ENCODE measurements around the gene SH3PXD2B.

Gene SH3PXD2B

DNA sequence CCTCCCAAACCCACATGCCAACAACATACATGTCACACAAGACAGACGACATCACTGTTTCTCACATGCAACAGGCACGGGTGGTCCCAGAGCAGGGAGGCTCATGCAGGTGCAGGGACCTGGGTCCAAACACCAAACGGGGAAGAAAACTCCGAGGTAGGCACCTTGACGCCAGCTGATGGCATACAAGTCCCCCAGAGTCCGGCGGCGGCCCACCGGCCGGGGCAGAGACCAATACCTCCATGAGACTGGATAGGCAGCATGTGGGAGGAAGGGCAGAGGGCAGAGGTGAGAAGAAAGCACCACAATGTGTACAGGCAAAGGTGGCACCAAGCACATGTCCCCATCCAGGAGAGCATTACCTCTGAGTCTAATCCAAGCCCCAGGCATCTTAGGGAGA lies 97.8 kb downstream of the SH3PXD2B start:
- Histone ChIP-seq H3K9ac (ENCODE audit: low read length) (no peak overlapping the region), H2BK5ac (ENCODE audit: low read depth, low read length, poor library complexity, severe bottlenecking) (no peak overlapping the region), H3K36me3 (ENCODE audit: control insufficient read depth in 1 of 2, insufficient read depth in 2 of 2, low read depth in 1 of 2, low read length in 2 of 2) (peaks cover 47 to 93% of the 10 kb centered on the region in 2 experiments), H3K4me1 (ENCODE audit: control insufficient read depth, insufficient read depth, low read depth, low read length) (peaks cover 31% of the 10 kb centered on the region), H3K4me2 (ENCODE audit: low read length, poor library complexity, severe bottlenecking) (no peak overlapping the region), H4K91ac (ENCODE audit: low read length) (no peak overlapping the region), H2BK12ac (ENCODE audit: low read length in 2 of 2) (peak overlapping the region in 1 of 2 experiments; percentile 59), H2AFZ (ENCODE audit: low read depth, low read length) (no peak overlapping the region), H3K14ac (ENCODE audit: low read length in 2 of 2) (no peak overlapping the region), H3K79me1 (replicated peaks; ENCODE audit: low read length, poor library complexity, severe bottlenecking) (peaks cover 3% of the 10 kb centered on the region), H3K27ac (ENCODE audit: low read length, poor library complexity, severe bottlenecking) (no peak overlapping the region), H2AK5ac (ENCODE audit: low read length, severe bottlenecking) (no peak overlapping the region), H3K18ac (ENCODE audit: low read depth in 1 of 2, low read length in 2 of 2) (no peak overlapping the region), H3K9me3 (ENCODE audit: control insufficient read depth, low read length) (no peaks in the 10 kb centered on the region), H2BK15ac (ENCODE audit: low read depth, poor library complexity, severe bottlenecking) (no peak overlapping the region), H3K4ac (ENCODE audit: low read depth in 1 of 2, low read length in 2 of 2) (no peak overlapping the region), H2BK120ac (ENCODE audit: low read depth, low read length) (no peak overlapping the region), H3K4me3 (ENCODE audit: insufficient read depth in 1 of 2, low read depth in 1 of 2, low read length in 2 of 2) (no peak overlapping the region), H3K23ac (ENCODE audit: low read length in 2 of 2) (no peak overlapping the region), H3K27me3 (ENCODE audit: control insufficient read depth in 1 of 2, insufficient read depth in 1 of 2, low read length in 2 of 2) (no peaks in the 10 kb centered on the region), H4K8ac (ENCODE audit: low read length) (no peak overlapping the region)
- DNase-seq = no peak
- WGBS = 97% methylated on average over 9 of the region's 10 CpGs

DNA sequence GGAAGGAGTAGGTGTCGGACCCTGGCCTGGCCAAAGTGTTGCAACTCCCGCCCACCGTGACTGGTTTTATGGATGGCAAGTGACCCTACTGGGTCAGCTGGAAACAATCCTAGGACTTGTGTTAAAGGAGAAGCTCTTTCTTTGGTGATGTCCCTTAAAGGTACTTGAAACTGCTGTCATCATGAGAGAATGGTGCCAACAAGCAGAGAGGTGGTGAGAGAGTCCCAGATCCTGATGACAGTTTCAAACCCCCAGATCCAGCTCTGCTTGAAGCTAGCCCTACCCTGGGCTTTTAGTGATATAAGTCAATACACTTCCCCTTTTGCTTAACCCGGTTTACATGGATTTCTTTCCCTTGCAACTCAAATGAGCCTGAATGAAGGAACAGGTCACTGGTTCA lies 98.3 kb downstream of the SH3PXD2B start:
- H3K4me3 ChIP-seq (ENCODE audit: insufficient read depth in 1 of 2, low read depth in 1 of 2, low read length in 2 of 2) = no peak overlapping the region
- H3K23ac ChIP-seq (ENCODE audit: low read length in 2 of 2) = no peak overlapping the region
- no peak overlapping the region for H3K4ac ChIP-seq (ENCODE audit: low read depth in 1 of 2, low read length in 2 of 2)
- H3K27me3 ChIP-seq (ENCODE audit: control insufficient read depth in 1 of 2, insufficient read depth in 1 of 2, low read length in 2 of 2) = no peaks in the 10 kb centered on the region
- no peak overlapping the region for H3K9ac ChIP-seq (ENCODE audit: low read length)
- no peak overlapping the region for H4K8ac ChIP-seq (ENCODE audit: low read length)
- H2BK120ac ChIP-seq (ENCODE audit: low read depth, low read length) = no peak overlapping the region
- no peak overlapping the region for H2BK15ac ChIP-seq (ENCODE audit: low read depth, poor library complexity, severe bottlenecking)
- no peak overlapping the region for H2BK12ac ChIP-seq (ENCODE audit: low read length in 2 of 2)
- H3K79me1 ChIP-seq (replicated peaks; ENCODE audit: low read length, poor library complexity, severe bottlenecking) = peaks cover 3% of the 10 kb centered on the region
- H4K91ac ChIP-seq (ENCODE audit: low read length) = peak overlapping the region; percentile 64
- peaks cover 51 to 94% of the 10 kb centered on the region in 2 experiments for H3K36me3 ChIP-seq (ENCODE audit: control insufficient read depth in 1 of 2, insufficient read depth in 2 of 2, low read depth in 1 of 2, low read length in 2 of 2)
- H2AFZ ChIP-seq (ENCODE audit: low read depth, low read length) = no peak overlapping the region
- H3K9me3 ChIP-seq (ENCODE audit: control insufficient read depth, low read length) = no peaks in the 10 kb centered on the region
- DNase-seq = no peak
- WGBS = 79% methylated on average over 4 of the region's 4 CpGs
- H3K27ac ChIP-seq (ENCODE audit: low read length, poor library complexity, severe bottlenecking) = no peak overlapping the region
- H3K4me1 ChIP-seq (ENCODE audit: control insufficient read depth, insufficient read depth, low read depth, low read length) = peaks cover 31% of the 10 kb centered on the region
- H3K4me2 ChIP-seq (ENCODE audit: low read length, poor library complexity, severe bottlenecking) = no peak overlapping the region
- peak overlapping the region; percentile 3 for H2AK5ac ChIP-seq (ENCODE audit: low read length, severe bottlenecking)
- H3K14ac ChIP-seq (ENCODE audit: low read length in 2 of 2) = no peak overlapping the region
- H3K18ac ChIP-seq (ENCODE audit: low read depth in 1 of 2, low read length in 2 of 2) = peak overlapping the region in 1 of 2 experiments; percentile 13
- no peak overlapping the region for H2BK5ac ChIP-seq (ENCODE audit: low read depth, low read length, poor library complexity, severe bottlenecking)

DNA sequence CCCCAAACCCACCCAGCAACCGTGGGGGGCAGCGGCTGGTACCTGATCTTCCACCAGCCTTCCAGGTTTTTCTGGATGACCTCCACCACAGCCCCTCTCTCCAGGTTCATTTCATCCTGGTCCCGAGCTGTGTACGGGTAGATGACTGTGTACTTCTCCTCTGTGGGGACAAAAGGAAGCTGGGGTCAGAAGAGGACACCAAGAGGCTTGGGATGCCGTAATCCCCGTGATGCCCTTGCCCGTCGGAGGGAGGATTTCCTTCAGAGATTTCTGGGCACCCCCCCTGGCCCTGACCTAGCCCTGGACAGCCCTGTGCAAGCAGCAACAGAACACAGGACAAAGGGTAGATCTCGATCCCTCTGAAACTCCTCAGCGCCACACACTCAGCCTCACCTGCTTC lies 100.5 kb downstream of the SH3PXD2B start:
- peaks cover 10% of the 10 kb centered on the region for H3K79me1 ChIP-seq (replicated peaks; ENCODE audit: low read length, poor library complexity, severe bottlenecking)
- no peak overlapping the region for H2BK5ac ChIP-seq (ENCODE audit: low read depth, low read length, poor library complexity, severe bottlenecking)
- peaks cover 67 to 94% of the 10 kb centered on the region in 2 experiments for H3K36me3 ChIP-seq (ENCODE audit: control insufficient read depth in 1 of 2, insufficient read depth in 2 of 2, low read depth in 1 of 2, low read length in 2 of 2)
- DNase-seq = no peak
- H3K4me1 ChIP-seq (ENCODE audit: control insufficient read depth, insufficient read depth, low read depth, low read length) = peaks cover 33% of the 10 kb centered on the region
- peak overlapping the region; percentile 95 for H3K27ac ChIP-seq (ENCODE audit: low read length, poor library complexity, severe bottlenecking)
- H4K8ac ChIP-seq (ENCODE audit: low read length) = peak overlapping the region; percentile 45
- peak overlapping the region in 1 of 2 experiments; percentile 24 for H2BK12ac ChIP-seq (ENCODE audit: low read length in 2 of 2)
- H3K4me2 ChIP-seq (ENCODE audit: low read length, poor library complexity, severe bottlenecking) = no peak overlapping the region
- H3K9me3 ChIP-seq (ENCODE audit: control insufficient read depth, low read length) = no peaks in the 10 kb centered on the region
- H2BK15ac ChIP-seq (ENCODE audit: low read depth, poor library complexity, severe bottlenecking) = no peak overlapping the region
- peak overlapping the region; percentile 38 for H2AK5ac ChIP-seq (ENCODE audit: low read length, severe bottlenecking)
- peak overlapping the region in 1 of 2 experiments; percentile 28 for H3K18ac ChIP-seq (ENCODE audit: low read depth in 1 of 2, low read length in 2 of 2)
- H4K91ac ChIP-seq (ENCODE audit: low read length) = no peak overlapping the region
- no peak overlapping the region for H3K4ac ChIP-seq (ENCODE audit: low read depth in 1 of 2, low read length in 2 of 2)
- no peaks in the 10 kb centered on the region for H3K27me3 ChIP-seq (ENCODE audit: control insufficient read depth in 1 of 2, insufficient read depth in 1 of 2, low read length in 2 of 2)
- H3K23ac ChIP-seq (ENCODE audit: low read length in 2 of 2) = no peak overlapping the region
- WGBS = 96% methylated on average over 10 of the region's 10 CpGs
- no peak overlapping the region for H3K4me3 ChIP-seq (ENCODE audit: insufficient read depth in 1 of 2, low read depth in 1 of 2, low read length in 2 of 2)
- H2AFZ ChIP-seq (ENCODE audit: low read depth, low read length) = no peak overlapping the region
- H3K9ac ChIP-seq (ENCODE audit: low read length) = no peak overlapping the region
- H3K14ac ChIP-seq (ENCODE audit: low read length in 2 of 2) = peak overlapping the region in 1 of 2 experiments; percentile 76
- peak overlapping the region; percentile 27 for H2BK120ac ChIP-seq (ENCODE audit: low read depth, low read length)

DNA sequence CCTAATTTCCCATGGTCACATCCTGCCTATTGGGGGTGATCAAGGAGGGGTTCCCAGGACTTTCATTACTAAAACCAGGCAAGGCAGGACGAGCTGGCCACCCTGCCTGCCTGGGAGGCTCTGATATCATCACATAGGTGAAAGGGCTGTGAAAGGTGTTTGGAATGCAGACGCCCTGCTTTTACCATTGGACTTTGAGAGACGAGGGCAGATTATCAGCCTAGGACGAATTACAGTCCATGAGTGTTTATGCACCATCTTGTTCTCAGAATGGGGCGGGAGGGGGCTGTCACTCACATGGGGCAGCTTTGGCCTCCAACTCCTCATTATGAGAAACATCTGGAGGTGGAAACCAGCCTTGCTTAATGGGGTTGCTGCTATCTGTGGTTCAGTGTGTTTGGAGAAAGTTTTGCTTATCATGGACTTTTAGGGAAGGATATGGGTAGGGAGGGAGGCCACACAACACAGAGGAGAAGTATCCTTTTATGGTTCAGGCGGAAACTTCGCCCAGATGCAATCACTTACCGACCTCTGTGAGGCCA lies 101.0 kb downstream of the SH3PXD2B start:
- H2BK15ac ChIP-seq (ENCODE audit: low read depth, poor library complexity, severe bottlenecking) = no peak overlapping the region
- no peak for DNase-seq
- peaks cover 10% of the 10 kb centered on the region for H3K79me1 ChIP-seq (replicated peaks; ENCODE audit: low read length, poor library complexity, severe bottlenecking)
- H3K23ac ChIP-seq (ENCODE audit: low read length in 2 of 2) = peak overlapping the region in 1 of 2 experiments; percentile 5
- no peak overlapping the region for H4K8ac ChIP-seq (ENCODE audit: low read length)
- WGBS = 88% methylated on average over 8 of the region's 8 CpGs
- H3K4me3 ChIP-seq (ENCODE audit: insufficient read depth in 1 of 2, low read depth in 1 of 2, low read length in 2 of 2) = no peak overlapping the region
- H3K9ac ChIP-seq (ENCODE audit: low read length) = no peak overlapping the region
- H2BK120ac ChIP-seq (ENCODE audit: low read depth, low read length) = no peak overlapping the region
- no peak overlapping the region for H4K91ac ChIP-seq (ENCODE audit: low read length)
- H3K4ac ChIP-seq (ENCODE audit: low read depth in 1 of 2, low read length in 2 of 2) = peak overlapping the region in 1 of 2 experiments; percentile 15
- H3K4me1 ChIP-seq (ENCODE audit: control insufficient read depth, insufficient read depth, low read depth, low read length) = peaks cover 33% of the 10 kb centered on the region
- no peak overlapping the region for H3K4me2 ChIP-seq (ENCODE audit: low read length, poor library complexity, severe bottlenecking)
- H2BK5ac ChIP-seq (ENCODE audit: low read depth, low read length, poor library complexity, severe bottlenecking) = no peak overlapping the region
- no peak overlapping the region for H3K18ac ChIP-seq (ENCODE audit: low read depth in 1 of 2, low read length in 2 of 2)
- H2BK12ac ChIP-seq (ENCODE audit: low read length in 2 of 2) = no peak overlapping the region
- no peaks in the 10 kb centered on the region for H3K9me3 ChIP-seq (ENCODE audit: control insufficient read depth, low read length)
- H3K27ac ChIP-seq (ENCODE audit: low read length, poor library complexity, severe bottlenecking) = no peak overlapping the region
- peak overlapping the region; percentile 38 for H2AK5ac ChIP-seq (ENCODE audit: low read length, severe bottlenecking)
- peaks cover 65 to 94% of the 10 kb centered on the region in 2 experiments for H3K36me3 ChIP-seq (ENCODE audit: control insufficient read depth in 1 of 2, insufficient read depth in 2 of 2, low read depth in 1 of 2, low read length in 2 of 2)
- H2AFZ ChIP-seq (ENCODE audit: low read depth, low read length) = no peak overlapping the region
- H3K14ac ChIP-seq (ENCODE audit: low read length in 2 of 2) = no peak overlapping the region
- H3K27me3 ChIP-seq (ENCODE audit: control insufficient read depth in 1 of 2, insufficient read depth in 1 of 2, low read length in 2 of 2) = no peaks in the 10 kb centered on the region
